ENCODE measurements around the gene PLEKHG1. TPM values are rescaled to one million over a fixed set of nuclear protein-coding genes. Genes with fewer than 3 reads are reported as not detected.

The PLEKHG1 gene
- total and polyA plus RNA-seq, 8 donors, result 1.3 to 6.4 (median 2.6) TPM

- ATAC-seq, result no peak
- TF ChIP-seq, protein P1, sequence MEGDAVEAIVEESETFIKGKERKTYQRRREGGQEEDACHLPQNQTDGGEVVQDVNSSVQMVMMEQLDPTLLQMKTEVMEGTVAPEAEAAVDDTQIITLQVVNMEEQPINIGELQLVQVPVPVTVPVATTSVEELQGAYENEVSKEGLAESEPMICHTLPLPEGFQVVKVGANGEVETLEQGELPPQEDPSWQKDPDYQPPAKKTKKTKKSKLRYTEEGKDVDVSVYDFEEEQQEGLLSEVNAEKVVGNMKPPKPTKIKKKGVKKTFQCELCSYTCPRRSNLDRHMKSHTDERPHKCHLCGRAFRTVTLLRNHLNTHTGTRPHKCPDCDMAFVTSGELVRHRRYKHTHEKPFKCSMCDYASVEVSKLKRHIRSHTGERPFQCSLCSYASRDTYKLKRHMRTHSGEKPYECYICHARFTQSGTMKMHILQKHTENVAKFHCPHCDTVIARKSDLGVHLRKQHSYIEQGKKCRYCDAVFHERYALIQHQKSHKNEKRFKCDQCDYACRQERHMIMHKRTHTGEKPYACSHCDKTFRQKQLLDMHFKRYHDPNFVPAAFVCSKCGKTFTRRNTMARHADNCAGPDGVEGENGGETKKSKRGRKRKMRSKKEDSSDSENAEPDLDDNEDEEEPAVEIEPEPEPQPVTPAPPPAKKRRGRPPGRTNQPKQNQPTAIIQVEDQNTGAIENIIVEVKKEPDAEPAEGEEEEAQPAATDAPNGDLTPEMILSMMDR (IDR thresholded peaks at IDR 0.05), result no peak
- intact Hi-C loops (cut with DNase I), result no loop called here
- Histone ChIP-seq H3K27ac (no peak overlapping the region), H3K36me3 (no peaks in the 10 kb centered on the region), H3K9me3 (no peaks in the 10 kb centered on the region), H3K27me3 (no peaks in the 10 kb centered on the region), H3K4me3 (no peak overlapping the region), H3K4me1 (no peaks in the 10 kb centered on the region)
- WGBS, 2 donors, result 83 to 89% methylated on average over 6 of the region's 6 CpGs
- DNase-seq, result no peak
- FAIRE-seq, result no peak
These were observed 38.8 kb upstream of the PLEKHG1 start for GRCh38 chr6:150560884-150561219.

GRCh38 chr6:150565945-150566344 is 33.7 kb upstream of the PLEKHG1 start:
- Histone ChIP-seq H3K4me3 (no peak overlapping the region), H3K9me3 (no peaks in the 10 kb centered on the region), H3K36me3 (no peaks in the 10 kb centered on the region), H3K4me1 (no peaks in the 10 kb centered on the region), H3K27me3 (no peaks in the 10 kb centered on the region), H3K27ac (no peak overlapping the region)
- 48 to 52% methylated on average over 2 of the region's 2 CpGs for WGBS, 2 donors
- DNase-seq (no peak), ATAC-seq (no peak), FAIRE-seq (no peak)
- TF ChIP-seq, protein P1 (IDR thresholded peaks at IDR 0.05), result no peak
- intact Hi-C loops (cut with DNase I), result no loop called here

GRCh38 chr6:150566486-150566885 is 33.2 kb upstream of the PLEKHG1 start:
- Histone ChIP-seq H3K9me3 (no peaks in the 10 kb centered on the region), H3K36me3 (no peaks in the 10 kb centered on the region), H3K4me1 (no peaks in the 10 kb centered on the region), H3K4me3 (no peak overlapping the region), H3K27ac (no peak overlapping the region), H3K27me3 (no peaks in the 10 kb centered on the region)
- TF ChIP-seq, protein P1 (IDR thresholded peaks at IDR 0.05), result no peak
- ATAC-seq (no peak), DNase-seq (no peak), FAIRE-seq (no peak)
- intact Hi-C loops (cut with DNase I), result no loop called here

GRCh38 chr6:150567380-150567779 is 32.3 kb upstream of the PLEKHG1 start:
- Histone ChIP-seq H3K9me3 (no peaks in the 10 kb centered on the region), H3K4me3 (no peak overlapping the region), H3K27ac (no peak overlapping the region), H3K27me3 (no peaks in the 10 kb centered on the region), H3K4me1 (no peaks in the 10 kb centered on the region), H3K36me3 (no peaks in the 10 kb centered on the region)
- intact Hi-C loops (cut with DNase I), result no loop called here
- no peak for FAIRE-seq
- WGBS, 2 donors, result 52 to 54% methylated on average over 3 of the region's 3 CpGs
- TF ChIP-seq, protein P1 (IDR thresholded peaks at IDR 0.05), result no peak
- DNase-seq, result no peak
- no peak for ATAC-seq

DNA sequence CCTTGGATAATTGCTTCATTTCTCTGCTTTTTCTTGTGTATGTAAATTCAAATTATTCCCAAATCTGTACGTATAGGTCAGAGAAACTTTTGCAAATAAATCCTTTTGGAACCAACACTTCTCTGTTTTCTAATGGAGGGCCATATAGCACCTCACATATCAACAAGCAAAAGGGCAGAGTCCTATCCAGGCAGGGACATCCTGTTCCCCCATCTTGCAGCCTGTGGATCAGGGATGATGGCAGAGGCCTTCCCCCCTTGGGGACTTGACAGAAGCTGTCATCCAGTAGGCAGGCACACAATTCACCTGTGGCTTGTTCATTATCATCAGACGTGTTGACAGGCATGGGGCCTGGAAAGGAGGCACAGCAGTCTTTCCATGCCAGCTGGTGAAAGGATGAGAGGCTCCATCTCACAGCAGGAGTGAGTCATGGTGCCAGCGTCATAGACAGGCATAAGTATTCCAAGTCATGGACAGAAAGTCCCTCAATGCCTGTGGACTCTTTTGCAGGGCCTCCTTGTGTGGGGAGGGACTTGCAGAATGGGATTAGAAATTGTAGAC is 31.8 kb upstream of the PLEKHG1 start:
- Histone ChIP-seq H3K4me1 (no peaks in the 10 kb centered on the region), H3K27ac (no peak overlapping the region), H3K27me3 (no peaks in the 10 kb centered on the region), H3K4me3 (no peak overlapping the region), H3K9me3 (no peaks in the 10 kb centered on the region), H3K36me3 (no peaks in the 10 kb centered on the region)
- WGBS, 2 donors, result 68 to 75% methylated on average over 3 of the region's 3 CpGs
- DNase-seq (no peak), ATAC-seq (no peak), FAIRE-seq (no peak)
- intact Hi-C loops (cut with DNase I), result no loop called here
- TF ChIP-seq, protein P1 (IDR thresholded peaks at IDR 0.05), result no peak
